K562 (cell line): ENCODE measurements around the gene ZNF718. TPM values are rescaled to one million over a fixed set of nuclear protein-coding genes. Genes with fewer than 3 reads are reported as not detected.

ENCODE experiments used
- BRD9 ChIP-seq: fragments of 450-650 bp; IDR thresholded peaks from 2 replicates; pipeline ENCODE4 v1.6.1; 2018; ENCODE audit warnings: low read depth; ENCODE audit not compliant: partially characterized antibody
- ELF1 ChIP-seq: fragments of 200-800 bp; sonication (Bioruptor generic); IDR thresholded peaks from 2 replicates; pipeline ENCODE4 v1.6.1; 2016; ENCODE audit warnings: missing genetic modification characterization, missing compliant biosample characterization
- FOS ChIP-seq: IDR thresholded peaks from 3 replicates; pipeline ENCODE4 v1.6.1; 2011; ENCODE audit not compliant: insufficient read length; ENCODE audit errors: extremely low read depth
- GTF2F1 ChIP-seq: IDR thresholded peaks from 2 replicates; pipeline ENCODE4 v1.6.1; 2011; ENCODE audit warnings: low read depth, low read length, improper control_type of control experiment
- HLTF ChIP-seq: fragments of 450-650 bp; IDR thresholded peaks from 2 replicates; pipeline ENCODE4 v1.6.1; 2016
- MYC ChIP-seq, 2 experiments: fragments of 250-450 bp in 1 of 2; sonication (Bioruptor Pico) in 1 of 2; IDR thresholded peaks; 2 replicates each; pipeline versions ENCODE4 v1.5.1 to v1.6.1; 2012 to 2021; ENCODE audit warnings: low read depth in 2 of 2, borderline replicate concordance in 1 of 2, improper control_type of control experiment in 1 of 2, low read length in 1 of 2, mild to moderate bottlenecking in 1 of 2, moderate library complexity in 1 of 2
- RBFOX2 ChIP-seq: fragments of 200-400 bp; formaldehyde crosslinking; IDR thresholded peaks from 2 replicates; pipeline ENCODE4 v1.6.1; 2017; ENCODE audit warnings: low read depth, mild to moderate bottlenecking, low read length, moderate library complexity
- TAF1 ChIP-seq: IDR thresholded peaks from 2 replicates; pipeline ENCODE4 v1.6.1; 2011; ENCODE audit warnings: mild to moderate bottlenecking, low read length, moderate library complexity; ENCODE audit not compliant: insufficient read depth, control insufficient read depth, severe bottlenecking; ENCODE audit errors: extremely low read depth
- polyA plus RNA-seq, 8 experiments: library from polyadenylated mRNA; depleted of rRNA in 4 of 8; stranded (reverse) in 5 of 8; unstranded in 3 of 8; fragments of >200 nt; fragmentation: Nextera tagmentation in 2 of 8; fragmentation: Illumina TruSeq in 1 of 8; extraction: Ambion mirVana in 2 of 8; extraction: Trizol in 1 of 8; gene quantifications; 2 replicates each; pipeline versions ENCODE4 v1.2.1 to v1.2.3, GENCODE V29; 2011 to 2014; ENCODE audit warnings: inconsistent platforms in 1 of 8, missing spikeins in 1 of 8
- total RNA-seq, 7 experiments: library from RNA; depleted of rRNA in 6 of 7; stranded (reverse); fragments of >200 nt in 6 of 7; fragmentation: Illumina TruSeq in 2 of 7; extraction: Trizol in 2 of 7; gene quantifications; 2 replicates each; pipeline versions ENCODE4 v1.2.1 to v1.2.3, GENCODE V29; 2011 to 2021; ENCODE audit warnings: low replicate concordance in 1 of 7
- TF ChIP-seq, protein P1 (sequence below): fragments of 150-350 bp; IDR thresholded peaks from 2 replicates; pipeline ENCODE4 v1.6.1; 2014; ENCODE audit warnings: low read depth, mild to moderate bottlenecking, low read length, borderline replicate concordance
- TF ChIP-seq, protein P2 (sequence below): sonication (generic); formaldehyde crosslinking; IDR thresholded peaks from 2 replicates; pipeline ENCODE4 v1.8.0; 2022; ENCODE audit warnings: mild to moderate bottlenecking, missing genetic modification reagents
- TF ChIP-seq, protein P3 (sequence below), 2 experiments: fragments of 450-650 bp; IDR thresholded peaks; 2 replicates each; pipeline ENCODE4 v1.6.1; 2016

ZNF718 gene
- total and polyA plus RNA-seq, 9 of the 15 experiments (the other 6 are each of a cell fraction or from before 2014, with no cell fraction given) = 1.00 to 5.3 (median 2.7) TPM

DNA sequence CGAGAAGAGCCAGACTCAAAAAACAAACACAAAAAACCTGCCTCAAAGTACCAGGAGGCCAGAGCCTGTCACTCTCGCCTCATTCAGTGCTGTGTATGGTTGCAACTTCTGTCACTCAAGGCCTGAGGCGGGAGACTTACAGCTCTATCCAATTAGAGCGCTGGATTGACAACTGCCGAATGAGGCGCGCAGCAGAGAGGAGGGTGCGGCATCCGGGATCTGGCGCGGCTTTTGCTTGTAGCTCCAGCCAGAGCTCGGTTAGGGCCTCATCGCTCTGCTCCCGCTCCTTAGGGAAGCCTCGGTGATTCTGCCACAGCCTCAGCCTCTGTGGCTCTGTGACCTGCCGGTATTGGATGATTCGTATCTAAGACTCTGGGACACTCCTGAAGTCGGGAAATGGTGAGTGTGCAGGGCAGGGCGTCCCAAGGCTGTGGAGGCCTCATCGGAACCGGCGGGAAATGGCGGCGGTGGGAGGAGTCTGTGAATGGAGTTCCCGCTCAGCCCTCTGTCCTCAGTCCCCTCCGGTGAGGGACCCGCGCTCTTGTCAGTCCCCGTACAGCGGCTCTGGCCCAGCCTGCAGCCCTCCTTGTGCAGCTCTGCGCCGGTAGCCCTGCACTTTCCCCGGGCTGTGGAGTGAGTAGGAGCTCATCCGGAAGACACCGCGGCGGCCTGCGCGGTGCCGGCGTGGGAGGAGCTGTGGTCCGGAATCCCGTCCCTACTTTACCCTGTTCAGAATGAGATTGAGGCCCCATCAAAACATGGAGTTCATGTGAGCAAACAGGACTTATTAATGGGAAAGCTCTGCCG lies at the start of gene ZNF718 (continued):
- peak; percentile 65 for TF ChIP-seq BRD9
- TF ChIP-seq RBFOX2 = peak; percentile 88
- TF ChIP-seq, protein P1, sequence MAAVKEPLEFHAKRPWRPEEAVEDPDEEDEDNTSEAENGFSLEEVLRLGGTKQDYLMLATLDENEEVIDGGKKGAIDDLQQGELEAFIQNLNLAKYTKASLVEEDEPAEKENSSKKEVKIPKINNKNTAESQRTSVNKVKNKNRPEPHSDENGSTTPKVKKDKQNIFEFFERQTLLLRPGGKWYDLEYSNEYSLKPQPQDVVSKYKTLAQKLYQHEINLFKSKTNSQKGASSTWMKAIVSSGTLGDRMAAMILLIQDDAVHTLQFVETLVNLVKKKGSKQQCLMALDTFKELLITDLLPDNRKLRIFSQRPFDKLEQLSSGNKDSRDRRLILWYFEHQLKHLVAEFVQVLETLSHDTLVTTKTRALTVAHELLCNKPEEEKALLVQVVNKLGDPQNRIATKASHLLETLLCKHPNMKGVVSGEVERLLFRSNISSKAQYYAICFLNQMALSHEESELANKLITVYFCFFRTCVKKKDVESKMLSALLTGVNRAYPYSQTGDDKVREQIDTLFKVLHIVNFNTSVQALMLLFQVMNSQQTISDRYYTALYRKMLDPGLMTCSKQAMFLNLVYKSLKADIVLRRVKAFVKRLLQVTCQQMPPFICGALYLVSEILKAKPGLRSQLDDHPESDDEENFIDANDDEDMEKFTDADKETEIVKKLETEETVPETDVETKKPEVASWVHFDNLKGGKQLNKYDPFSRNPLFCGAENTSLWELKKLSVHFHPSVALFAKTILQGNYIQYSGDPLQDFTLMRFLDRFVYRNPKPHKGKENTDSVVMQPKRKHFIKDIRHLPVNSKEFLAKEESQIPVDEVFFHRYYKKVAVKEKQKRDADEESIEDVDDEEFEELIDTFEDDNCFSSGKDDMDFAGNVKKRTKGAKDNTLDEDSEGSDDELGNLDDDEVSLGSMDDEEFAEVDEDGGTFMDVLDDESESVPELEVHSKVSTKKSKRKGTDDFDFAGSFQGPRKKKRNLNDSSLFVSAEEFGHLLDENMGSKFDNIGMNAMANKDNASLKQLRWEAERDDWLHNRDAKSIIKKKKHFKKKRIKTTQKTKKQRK = peak; percentile 72; the same call in 1 of the 2 replicates
- peak; percentile 88 for TF ChIP-seq FOS
- TF ChIP-seq, protein P2, sequence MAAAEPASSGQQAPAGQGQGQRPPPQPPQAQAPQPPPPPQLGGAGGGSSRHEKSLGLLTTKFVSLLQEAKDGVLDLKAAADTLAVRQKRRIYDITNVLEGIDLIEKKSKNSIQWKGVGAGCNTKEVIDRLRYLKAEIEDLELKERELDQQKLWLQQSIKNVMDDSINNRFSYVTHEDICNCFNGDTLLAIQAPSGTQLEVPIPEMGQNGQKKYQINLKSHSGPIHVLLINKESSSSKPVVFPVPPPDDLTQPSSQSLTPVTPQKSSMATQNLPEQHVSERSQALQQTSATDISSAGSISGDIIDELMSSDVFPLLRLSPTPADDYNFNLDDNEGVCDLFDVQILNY (CRISPR knock-in tag) = 0 out of 2 replicates have a peak, but pooled peaks have one; percentile 15
- TF ChIP-seq TAF1 = peak; percentile 71
- TF ChIP-seq GTF2F1 = peak; percentile 38; the same call in 1 of the 2 replicates
- peak; percentile 65; the same call in 1 of the 2 replicates for TF ChIP-seq ELF1 (tag)
- peak; percentile 10; the same call in 1 of the 2 replicates for TF ChIP-seq MYC (IDR thresholded peaks at IDR 0.05; ENCODE audit: low read depth, low read length)
- no peak for TF ChIP-seq MYC (CRISPR knock-in tag; IDR thresholded peaks at IDR 0.05; ENCODE audit: borderline replicate concordance, low read depth)
- TF ChIP-seq HLTF = no peak
- TF ChIP-seq, protein P3, sequence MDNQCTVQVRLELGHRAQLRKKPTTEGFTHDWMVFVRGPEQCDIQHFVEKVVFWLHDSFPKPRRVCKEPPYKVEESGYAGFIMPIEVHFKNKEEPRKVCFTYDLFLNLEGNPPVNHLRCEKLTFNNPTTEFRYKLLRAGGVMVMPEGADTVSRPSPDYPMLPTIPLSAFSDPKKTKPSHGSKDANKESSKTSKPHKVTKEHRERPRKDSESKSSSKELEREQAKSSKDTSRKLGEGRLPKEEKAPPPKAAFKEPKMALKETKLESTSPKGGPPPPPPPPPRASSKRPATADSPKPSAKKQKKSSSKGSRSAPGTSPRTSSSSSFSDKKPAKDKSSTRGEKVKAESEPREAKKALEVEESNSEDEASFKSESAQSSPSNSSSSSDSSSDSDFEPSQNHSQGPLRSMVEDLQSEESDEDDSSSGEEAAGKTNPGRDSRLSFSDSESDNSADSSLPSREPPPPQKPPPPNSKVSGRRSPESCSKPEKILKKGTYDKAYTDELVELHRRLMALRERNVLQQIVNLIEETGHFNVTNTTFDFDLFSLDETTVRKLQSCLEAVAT (IDR thresholded peaks at IDR 0.05) = peak in 1 of 2 experiments; percentile 73; a peak in 1 of 4 replicates
